ENCODE measurements around the gene ZIC3.

DNA sequence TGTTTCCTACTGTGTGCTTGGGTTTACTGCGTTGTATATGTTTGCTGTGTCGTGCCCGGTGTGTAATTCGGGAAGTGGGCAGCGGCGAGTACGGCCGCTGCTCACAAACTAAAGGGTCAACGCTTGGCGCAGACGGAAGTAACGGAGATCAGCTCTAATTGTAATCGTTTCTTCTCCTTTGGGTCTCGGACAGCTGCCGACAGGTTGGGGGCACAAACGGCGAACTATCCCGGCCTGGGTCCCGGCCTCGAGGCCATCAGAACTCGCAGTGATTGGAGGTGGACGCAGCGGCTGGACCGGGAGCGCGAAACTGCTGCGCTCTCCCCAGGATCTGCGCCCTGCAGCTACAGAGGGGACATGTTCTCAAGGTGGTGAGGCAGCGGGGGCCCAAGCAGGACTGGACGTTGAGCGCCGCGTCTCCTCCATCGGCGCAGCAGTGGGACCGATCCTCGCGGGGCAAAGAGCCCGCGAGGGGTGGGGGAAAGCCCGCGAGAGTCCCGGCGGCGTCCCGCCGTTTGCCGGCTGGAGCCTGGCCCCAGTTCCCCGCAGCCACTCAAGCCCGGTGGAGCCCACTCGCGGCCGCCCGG lies 516 bp upstream of the ZIC3 start:
- TF ChIP-seq, protein P1, sequence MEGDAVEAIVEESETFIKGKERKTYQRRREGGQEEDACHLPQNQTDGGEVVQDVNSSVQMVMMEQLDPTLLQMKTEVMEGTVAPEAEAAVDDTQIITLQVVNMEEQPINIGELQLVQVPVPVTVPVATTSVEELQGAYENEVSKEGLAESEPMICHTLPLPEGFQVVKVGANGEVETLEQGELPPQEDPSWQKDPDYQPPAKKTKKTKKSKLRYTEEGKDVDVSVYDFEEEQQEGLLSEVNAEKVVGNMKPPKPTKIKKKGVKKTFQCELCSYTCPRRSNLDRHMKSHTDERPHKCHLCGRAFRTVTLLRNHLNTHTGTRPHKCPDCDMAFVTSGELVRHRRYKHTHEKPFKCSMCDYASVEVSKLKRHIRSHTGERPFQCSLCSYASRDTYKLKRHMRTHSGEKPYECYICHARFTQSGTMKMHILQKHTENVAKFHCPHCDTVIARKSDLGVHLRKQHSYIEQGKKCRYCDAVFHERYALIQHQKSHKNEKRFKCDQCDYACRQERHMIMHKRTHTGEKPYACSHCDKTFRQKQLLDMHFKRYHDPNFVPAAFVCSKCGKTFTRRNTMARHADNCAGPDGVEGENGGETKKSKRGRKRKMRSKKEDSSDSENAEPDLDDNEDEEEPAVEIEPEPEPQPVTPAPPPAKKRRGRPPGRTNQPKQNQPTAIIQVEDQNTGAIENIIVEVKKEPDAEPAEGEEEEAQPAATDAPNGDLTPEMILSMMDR (IDR thresholded peaks at IDR 0.05), result no peak
- TF ChIP-seq POLR2A (IDR thresholded peaks at IDR 0.05), result no peak

All from thyroid gland (tissue), 4 donors.